H1 (cell line): ENCODE results near the gene MUSTN1. TPM values are rescaled to one million over a fixed set of nuclear protein-coding genes. Genes with fewer than 3 reads are reported as not detected.

Experiments used
- CREB1 ChIP-seq: IDR thresholded peaks from 2 replicates; pipeline ENCODE4 v1.6.1; 2012; ENCODE audit warnings: inconsistent platforms
- EZH2 ChIP-seq: fragments of 200-600 bp; sonication (generic); IDR thresholded peaks from 2 replicates; pipeline ENCODE4 v1.7.1; 2012; ENCODE audit warnings: low read depth, mild to moderate bottlenecking, moderate library complexity, low read length, inconsistent platforms; ENCODE audit not compliant: severe bottlenecking
- GABPA ChIP-seq: IDR thresholded peaks from 2 replicates; pipeline ENCODE4 v1.6.1; 2011; ENCODE audit warnings: mild to moderate bottlenecking, low read length, moderate library complexity, borderline replicate concordance; ENCODE audit not compliant: insufficient read depth
- polyA plus RNA-seq, 7 experiments: library from polyadenylated mRNA; depleted of rRNA in 3 of 7; stranded (reverse) in 5 of 7; unstranded in 2 of 7; fragments of >200 nt in 5 of 7; fragments of 200-250 nt in 2 of 7; gene quantifications; 1 replicate in 5 of 7; 2 replicates in 1 of 7; 4 replicates in 1 of 7; pipeline versions ENCODE4 v1.2.1 to v1.2.3, GENCODE V29; 2011 to 2013; ENCODE audit warnings: missing spikeins in 2 of 7, mixed read lengths in 2 of 7
- total RNA-seq: library from RNA; stranded (reverse); fragmentation: NEBNext Ultra II Directional; extraction: Animal tissue kit (Norgen Biotek cat#: 25700); gene quantifications from 2 replicates; pipeline ENCODE4 v1.2.1, GENCODE V29; 2021
- TF ChIP-seq, protein P1 (sequence below): IDR thresholded peaks from 2 replicates; pipeline ENCODE4 v1.6.1; 2011; ENCODE audit warnings: low read length, improper control_type of control experiment

The MUSTN1 gene
- total and polyA plus RNA-seq, 2 of the 8 experiments (the other 6 are each of a cell fraction or from before 2014, with no cell fraction given): 1.1 to 2.4 TPM

DNA sequence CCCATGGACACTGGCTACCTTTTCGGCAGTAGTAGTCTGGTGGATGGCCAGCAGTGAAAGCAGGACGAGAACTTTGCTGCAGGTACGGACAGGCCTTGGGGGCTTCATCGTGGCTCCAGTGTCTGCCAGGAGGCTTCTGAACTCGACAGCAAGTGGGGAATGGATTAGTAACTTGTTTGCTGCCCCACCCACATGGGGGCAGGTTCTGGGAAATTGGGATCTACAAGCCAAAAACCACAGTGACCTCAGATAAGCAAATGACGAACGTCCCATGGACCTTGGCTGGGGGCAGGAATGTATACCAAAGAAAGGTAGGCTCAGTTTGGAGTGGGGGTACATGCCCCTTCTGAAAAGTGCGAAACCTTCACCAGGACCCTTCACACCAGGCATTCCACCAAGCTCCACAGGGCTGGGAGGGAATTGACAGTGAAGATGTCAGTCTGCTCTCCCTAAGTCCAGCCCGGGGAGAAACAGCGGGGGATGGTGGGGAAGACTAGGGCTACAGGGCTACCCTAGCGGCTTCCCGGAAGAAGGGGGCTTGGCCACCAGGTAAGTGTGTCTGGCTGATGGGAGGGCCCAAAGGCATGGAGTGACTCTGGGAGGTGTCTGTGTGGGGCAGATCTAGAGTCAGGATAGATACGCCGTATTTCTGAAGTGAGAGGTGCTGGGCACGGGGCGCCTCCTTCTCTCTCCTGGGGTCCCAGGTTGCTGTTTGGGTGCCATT, 4.1 kb downstream of the MUSTN1 start, which contains the start of gene ITIH4 (continued):
- TF ChIP-seq CREB1 (no peak), GABPA (no peak), EZH2 (no peak)
- TF ChIP-seq, protein P1, sequence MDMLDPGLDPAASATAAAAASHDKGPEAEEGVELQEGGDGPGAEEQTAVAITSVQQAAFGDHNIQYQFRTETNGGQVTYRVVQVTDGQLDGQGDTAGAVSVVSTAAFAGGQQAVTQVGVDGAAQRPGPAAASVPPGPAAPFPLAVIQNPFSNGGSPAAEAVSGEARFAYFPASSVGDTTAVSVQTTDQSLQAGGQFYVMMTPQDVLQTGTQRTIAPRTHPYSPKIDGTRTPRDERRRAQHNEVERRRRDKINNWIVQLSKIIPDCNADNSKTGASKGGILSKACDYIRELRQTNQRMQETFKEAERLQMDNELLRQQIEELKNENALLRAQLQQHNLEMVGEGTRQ: no peak
